Vagina (tissue), 2 donors: Measurements from ENCODE around the gene NXPH4.

ENCODE experiments used
- CTCF ChIP-seq, 3 experiments: fragments of 450-650 bp in 2 of 3; fragments of 200-600 bp in 1 of 3; sonication (generic) in 1 of 3; IDR thresholded peaks; one replicate each; pipeline ENCODE4 v1.5.1; 2017 to 2019; ENCODE audit warnings: antibody characterized with exemption in 3 of 3, mild to moderate bottlenecking in 2 of 3, moderate library complexity in 2 of 3
- POLR2AphosphoS5 ChIP-seq, 2 donors: sonication (generic); formaldehyde crosslinking; IDR thresholded peaks; one replicate each; pipeline ENCODE4 v1.9.0; 2017; ENCODE audit warnings: antibody characterized with exemption in 2 of 2, mild to moderate bottlenecking in 2 of 2, low read depth in 1 of 2; ENCODE audit not compliant: insufficient read depth in 1 of 2

- TF ChIP-seq CTCF (IDR thresholded peaks at IDR 0.05) = no peak
- TF ChIP-seq POLR2AphosphoS5 (IDR thresholded peaks at IDR 0.05; ENCODE audit: insufficient read depth in 1 of 2, low read depth in 1 of 2) = no peak
Observed at GRCh38 chr12:57226588-57227314, 10.2 kb downstream of the NXPH4 start.
